Endothelial cell of umbilical vein (primary cell): ENCODE measurements around the gene TRAPPC2L. TPM values are rescaled to one million over a fixed set of nuclear protein-coding genes. Genes with fewer than 3 reads are reported as not detected.

ENCODE experiments used
- BruUV-seq: library from RNA; stranded (reverse); fragments of 400-500 nt; replicated peaks from 2 replicates; lab custom pipeline; 2021; lab: Mats Ljungman, UMichigan
- CTCF ChIA-PET: fragments of 300-600, 350-600 bp; sonication (Branson Sonifier 250); formaldehyde crosslinking; loops from one replicate; lab custom pipeline; 2021; ENCODE audit warnings: antibody characterized with exemption, inconsistent platforms; lab: Charles Lee
- POLR2A ChIA-PET: fragments of 300-600, 350-600 bp; sonication (Branson Sonifier 250); formaldehyde crosslinking; loops from one replicate; lab custom pipeline; 2021; ENCODE audit warnings: antibody characterized with exemption, inconsistent platforms; lab: Charles Lee
- DNase-seq: peaks from one replicate; pipeline ENCODE4 v3.0.0-alpha.2; 2011; ENCODE audit warnings: low read depth, low spot score
- FAIRE-seq: peaks from 2 replicates; lab custom pipeline; 2011; peaks lifted over from hg19 to GRCh38; lab: Jason Lieb, UNC
- H2AFZ ChIP-seq: 2 replicates; pipeline ENCODE4 v1.6.0; 2012; ENCODE audit warnings: low read depth, low read length, control low read depth, inconsistent platforms
- H3K27ac ChIP-seq: 2 replicates; pipeline ENCODE4 v1.5.1; 2011; ENCODE audit warnings: low read depth, mild to moderate bottlenecking, control low read depth, low read length, moderate library complexity; ENCODE audit not compliant: insufficient read depth
- H3K27me3 ChIP-seq, 2 experiments: 2 replicates each; pipeline versions ENCODE4 v1.6.0 to v1.6.1; 2011; ENCODE audit warnings: low read length in 2 of 2, mixed read lengths in 1 of 2; ENCODE audit not compliant: control insufficient read depth in 2 of 2, insufficient read depth in 2 of 2
- H3K36me3 ChIP-seq, 2 experiments: 2 replicates in 1 of 2; 3 replicates in 1 of 2; pipeline ENCODE4 v1.5.1; 2011; ENCODE audit warnings: low read length in 2 of 2, mild to moderate bottlenecking in 1 of 2, moderate library complexity in 1 of 2; ENCODE audit not compliant: control insufficient read depth in 2 of 2, insufficient read depth in 2 of 2; ENCODE audit errors: extremely low read depth in 1 of 2
- H3K4me1 ChIP-seq: 3 replicates; pipeline ENCODE4 v1.5.1; 2011; ENCODE audit warnings: mild to moderate bottlenecking, low read length; ENCODE audit not compliant: control insufficient read depth, insufficient read depth; ENCODE audit errors: extremely low read depth
- H3K4me2 ChIP-seq: 2 replicates; pipeline ENCODE4 v1.6.1; 2011; ENCODE audit warnings: low read length, control low read depth, mixed read lengths; ENCODE audit not compliant: insufficient read depth
- H3K4me3 ChIP-seq, 3 experiments: fragments of 200-600 bp in 1 of 3; sonication (generic), shearing (Covaris generic) in 1 of 3; replicated peaks in 1 of 3; 2 replicates each; pipeline ENCODE4 v1.5.1; 2011 to 2016; ENCODE audit warnings: control low read depth in 3 of 3, low read length in 3 of 3, mild to moderate bottlenecking in 2 of 3, inconsistent platforms in 1 of 3, low read depth in 1 of 3, moderate library complexity in 1 of 3; ENCODE audit not compliant: insufficient read depth in 1 of 3
- H3K79me2 ChIP-seq: 2 replicates; pipeline ENCODE4 v1.6.0; 2012; ENCODE audit warnings: low read length, inconsistent platforms; ENCODE audit not compliant: control insufficient read depth, insufficient read depth
- H3K9ac ChIP-seq: replicated peaks from 2 replicates; pipeline ENCODE3; 2011; ENCODE audit warnings: low read length, control low read depth; ENCODE audit not compliant: insufficient read depth; ENCODE audit errors: extremely low read depth
- H3K9me1 ChIP-seq: replicated peaks from 3 replicates; pipeline ENCODE4 v1.6.0; 2011; ENCODE audit warnings: mild to moderate bottlenecking, low read length; ENCODE audit not compliant: control insufficient read depth, insufficient read depth; ENCODE audit errors: extremely low read depth
- H3K9me3 ChIP-seq: replicated peaks from 2 replicates; pipeline ENCODE4 v1.5.1; 2012; ENCODE audit warnings: low read length, inconsistent platforms; ENCODE audit not compliant: control insufficient read depth, insufficient read depth
- H4K20me1 ChIP-seq: replicated peaks from 2 replicates; pipeline ENCODE3; 2011; ENCODE audit warnings: mild to moderate bottlenecking, low read length; ENCODE audit not compliant: control insufficient read depth, insufficient read depth; ENCODE audit errors: extremely low read depth
- CTCF ChIP-seq, 2 donors: IDR thresholded peaks; 1 replicate in 1 of 2; 2 replicates in 1 of 2; pipeline ENCODE4 v1.5.1; 2011; ENCODE audit warnings: low read length in 2 of 2, mild to moderate bottlenecking in 2 of 2, moderate library complexity in 2 of 2, control low read depth in 1 of 2, inconsistent platforms in 1 of 2, low read depth in 1 of 2; ENCODE audit not compliant: insufficient read depth in 1 of 2; ENCODE audit errors: extremely low read depth in 1 of 2
- EZH2 ChIP-seq: IDR thresholded peaks from 2 replicates; pipeline ENCODE4 v1.6.1; 2012; ENCODE audit warnings: borderline replicate concordance, low read depth, mild to moderate bottlenecking, moderate library complexity, low read length, inconsistent platforms; ENCODE audit not compliant: severe bottlenecking
- FOS ChIP-seq: IDR thresholded peaks from 2 replicates; pipeline ENCODE4 v1.6.1; 2011; ENCODE audit warnings: mild to moderate bottlenecking, low read length, moderate library complexity, borderline replicate concordance; ENCODE audit not compliant: insufficient read depth
- GATA2 ChIP-seq: IDR thresholded peaks from 2 replicates; pipeline ENCODE4 v1.7.0; 2011; ENCODE audit warnings: low read depth, mild to moderate bottlenecking, moderate library complexity, mixed read lengths, low read length; ENCODE audit not compliant: insufficient read length, insufficient read depth
- JUN ChIP-seq: IDR thresholded peaks from 2 replicates; pipeline ENCODE4 v1.6.1; 2011; ENCODE audit warnings: borderline replicate concordance, low read depth; ENCODE audit not compliant: insufficient read length, insufficient read depth
- MAX ChIP-seq: IDR thresholded peaks from 2 replicates; pipeline ENCODE4 v1.6.1; 2011; ENCODE audit not compliant: insufficient read depth, insufficient read length
- MYC ChIP-seq: IDR thresholded peaks from one replicate; pipeline ENCODE4 v1.6.1; 2011; ENCODE audit warnings: mild to moderate bottlenecking, low read depth, low read length
- POLR2A ChIP-seq: IDR thresholded peaks from 2 replicates; pipeline ENCODE4 v1.6.1; 2012; ENCODE audit warnings: low read depth, mild to moderate bottlenecking, control low read depth, low read length
- POLR2AphosphoS5 ChIP-seq: IDR thresholded peaks from 2 replicates; pipeline ENCODE4 v1.6.1; 2012; ENCODE audit warnings: low read depth, mild to moderate bottlenecking, control low read depth, low read length, moderate library complexity; ENCODE audit not compliant: insufficient read depth
- dilution Hi-C: fragments of 300-500 bp; cut with MboI; formaldehyde crosslinking; loops from one replicate; pipeline ENCODE4 v1.15.0; 2019; ENCODE audit warnings: low sequenced_read_pairs; ENCODE audit not compliant: extremely low pct_ligation_motif_present
- intact Hi-C: fragments of 100-400 bp; cut with micrococcal nuclease; formaldehyde crosslinking; loops from one replicate; pipeline ENCODE4 v1.10.0; 2022
- polyA plus RNA-seq, 4 experiments: library from polyadenylated mRNA; depleted of rRNA in 3 of 4; stranded (reverse) in 3 of 4; unstranded in 1 of 4; fragments of >200 nt; gene quantifications; 2 replicates each; pipeline versions ENCODE4 v1.2.1 to v1.2.3, GENCODE V29; 2011 to 2012; ENCODE audit warnings: missing spikeins in 1 of 4
- total RNA-seq: library from RNA; stranded (reverse); gene quantifications from 2 replicates; pipeline ENCODE4 v1.2.3, GENCODE V29; 2021

The TRAPPC2L gene
- total and polyA plus RNA-seq, 2 donors (not counting 3 experiments of a cell fraction or from before 2014, with no cell fraction given): 61.9 to 131 TPM

GRCh38 chr16:88880226-88881006 is 23.5 kb downstream of the TRAPPC2L start:
- no TSS peak for BruUV-seq
- Histone ChIP-seq H3K79me2 (no peaks in the 10 kb centered on the region), H3K9me3 (no peaks in the 10 kb centered on the region), H3K4me3 (no peak overlapping the region), H3K4me2 (no peak overlapping the region), H3K36me3 (no peaks in the 10 kb centered on the region), H3K9me1 (no peaks in the 10 kb centered on the region), H4K20me1 (no peaks in the 10 kb centered on the region), H3K27me3 (no peaks in the 10 kb centered on the region), H3K27ac (no peak overlapping the region), H2AFZ (no peak overlapping the region), H3K4me1 (no peaks in the 10 kb centered on the region), H3K9ac (no peak overlapping the region)
- CTCF ChIA-PET: no interaction called here
- no peak for TF ChIP-seq GATA2
- no peak for TF ChIP-seq MAX
- no peak for TF ChIP-seq POLR2AphosphoS5
- no peak for TF ChIP-seq JUN
- no peak for TF ChIP-seq FOS
- TF ChIP-seq MYC: no peak
- no peak for TF ChIP-seq CTCF (IDR thresholded peaks at IDR 0.05; ENCODE audit: extremely low read depth in 1 of 2, insufficient read depth in 1 of 2, low read depth in 1 of 2, low read length in 2 of 2)
- TF ChIP-seq POLR2A: no peak
- TF ChIP-seq EZH2: no peak
- FAIRE-seq (no peak), DNase-seq (no peak)
- POLR2A ChIA-PET: no interaction called here
- dilution Hi-C loops (no loop called here), intact Hi-C loops (no loop called here)
